IPS-15b (cell line): ENCODE results near the gene C6orf47.

Source experiments
- H3K27me3 ChIP-seq: one replicate; pipeline ENCODE4 v1.6.1; 2013; ENCODE audit warnings: low read length; ENCODE audit not compliant: control insufficient read depth, insufficient read depth
- H3K36me3 ChIP-seq: one replicate; pipeline ENCODE4 v1.6.1; 2013; ENCODE audit warnings: low read length; ENCODE audit not compliant: control insufficient read depth, insufficient read depth
- H3K4me1 ChIP-seq: one replicate; pipeline ENCODE4 v1.6.1; 2013; ENCODE audit warnings: mild to moderate bottlenecking, low read length; ENCODE audit not compliant: control insufficient read depth, insufficient read depth
- H3K4me3 ChIP-seq: one replicate; pipeline ENCODE4 v1.5.1; 2013; ENCODE audit warnings: low read depth, low read length
- H3K9ac ChIP-seq: one replicate; pipeline ENCODE4 v1.6.1; 2013; ENCODE audit warnings: low read depth, mild to moderate bottlenecking, low read length
- H3K9me3 ChIP-seq: one replicate; pipeline ENCODE4 v1.6.1; 2013; ENCODE audit warnings: mild to moderate bottlenecking, low read length; ENCODE audit not compliant: control insufficient read depth, insufficient read depth

Gene C6orf47

DNA sequence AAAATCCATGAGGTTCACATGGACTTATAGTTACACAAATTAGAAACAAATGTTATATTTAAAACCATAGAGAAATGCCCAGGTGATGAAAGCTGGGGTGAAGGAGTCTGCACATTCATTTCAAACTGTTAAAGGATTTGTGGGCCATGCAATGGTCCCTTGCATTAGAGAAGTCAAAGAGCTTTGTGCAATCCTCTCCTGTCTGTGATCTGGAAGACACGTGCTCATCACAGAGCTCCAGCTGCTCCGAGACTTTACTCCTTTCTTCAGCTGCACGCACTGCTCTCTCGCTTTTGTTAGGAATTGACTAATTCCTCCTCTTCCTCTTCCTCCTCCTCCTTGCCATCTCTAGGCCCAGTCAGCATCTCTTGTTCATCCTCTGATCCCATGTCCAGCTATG is 49.6 kb downstream of the C6orf47 start:
- peaks cover 9% of the 10 kb centered on the region for H3K4me1 ChIP-seq
- no peak overlapping the region for H3K4me3 ChIP-seq
- H3K9ac ChIP-seq = no peak overlapping the region
- no peaks in the 10 kb centered on the region for H3K9me3 ChIP-seq
- H3K27me3 ChIP-seq = no peaks in the 10 kb centered on the region
- no peaks in the 10 kb centered on the region for H3K36me3 ChIP-seq

DNA sequence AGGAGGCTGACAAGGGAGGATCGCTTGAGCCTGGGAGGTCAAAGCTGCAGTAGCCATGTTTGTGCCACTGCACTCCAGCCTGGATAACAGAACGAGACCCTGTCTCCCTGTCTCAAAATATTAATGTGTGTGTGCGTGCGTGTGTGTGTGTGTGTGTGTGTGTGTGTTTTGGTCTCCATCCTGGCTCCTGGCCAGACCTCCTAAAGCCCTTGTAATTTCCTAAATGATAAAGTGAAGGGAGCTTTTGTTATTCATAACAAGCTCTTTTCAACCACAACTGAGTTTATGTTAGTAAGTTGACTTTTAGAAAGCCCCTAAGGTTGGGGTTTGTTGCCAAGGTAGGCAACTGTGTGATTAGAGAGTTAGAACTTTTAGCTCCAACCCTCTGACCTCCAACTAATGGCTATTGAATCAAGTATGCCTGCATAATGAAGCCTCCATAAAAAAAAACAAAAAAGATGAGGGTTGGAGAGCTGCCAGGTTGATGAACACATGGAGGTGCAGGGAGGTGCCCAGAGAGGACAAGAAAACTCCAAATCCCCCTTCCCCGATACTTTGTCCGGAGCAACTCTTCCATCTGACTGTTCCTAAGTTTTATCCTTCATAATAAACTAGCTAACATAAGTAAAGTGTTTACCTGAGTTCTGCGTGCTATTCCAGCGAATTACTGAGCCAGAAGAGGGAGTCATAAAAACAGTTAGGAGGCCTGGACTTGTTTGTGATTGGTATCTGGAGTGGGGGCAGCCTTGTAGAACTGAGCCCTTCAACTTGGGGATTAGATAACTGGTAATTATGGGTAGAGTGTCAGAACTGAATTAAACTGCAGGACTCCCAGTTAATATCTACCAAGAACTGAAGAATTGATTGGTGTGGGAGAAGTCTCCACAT is 50.8 kb downstream of the C6orf47 start:
- H3K4me3 ChIP-seq = no peak overlapping the region
- no peaks in the 10 kb centered on the region for H3K27me3 ChIP-seq
- no peaks in the 10 kb centered on the region for H3K36me3 ChIP-seq
- no peak overlapping the region for H3K9ac ChIP-seq
- peaks cover 2% of the 10 kb centered on the region for H3K4me1 ChIP-seq
- H3K9me3 ChIP-seq = no peaks in the 10 kb centered on the region
